GM18508 (cell line): Measurements from ENCODE around the gene SH3BGRL3.
"Not testable (repeated sequence)": the region's sequence is repeated elsewhere in the genome, so short reads cannot be mapped to it uniquely, and the experiment has no call there.

Source experiments
- ATAC-seq: cut with Tn5 transposase; IDR thresholded peaks from one replicate; pipeline ENCODE4 v1.9.1; 2021; ENCODE audit warnings: moderate number of reproducible peaks; ENCODE audit not compliant: insufficient read depth, unreplicated experiment

The SH3BGRL3 gene

GRCh38 chr1:26314501-26314900, 34.6 kb downstream of the SH3BGRL3 start:
- no peak for ATAC-seq

- ATAC-seq, result no peak
Observed at GRCh38 chr1:26315874-26316850, 36.3 kb downstream of the SH3BGRL3 start.

GRCh38 chr1:26317146-26317545, 37.3 kb downstream of the SH3BGRL3 start:
- ATAC-seq, result no peak

- no peak for ATAC-seq
Observed at GRCh38 chr1:26317612-26318337, 37.9 kb downstream of the SH3BGRL3 start, which contains the start of gene CD52. CD52 (plus strand) TSS chr1:26317958; CDS start chr1:26318018, 60 bp downstream.

GRCh38 chr1:26318338-26319064, 38.6 kb downstream of the SH3BGRL3 start:
- no peak for ATAC-seq

- no peak for ATAC-seq
Observed at GRCh38 chr1:26320896-26321295, 41.0 kb downstream of the SH3BGRL3 start.

- ATAC-seq, result no peak
Observed at GRCh38 chr1:26321315-26322041, 41.6 kb downstream of the SH3BGRL3 start.

GRCh38 chr1:26322042-26322331, 42.1 kb downstream of the SH3BGRL3 start:
- no peak for ATAC-seq

- ATAC-seq, result no peak
Observed at GRCh38 chr1:26323382-26323781, 43.5 kb downstream of the SH3BGRL3 start.

GRCh38 chr1:26324550-26324949, 44.7 kb downstream of the SH3BGRL3 start:
- no peak for ATAC-seq

- no peak for ATAC-seq
Observed at GRCh38 chr1:26327956-26328362, 48.1 kb downstream of the SH3BGRL3 start.

- no peak for ATAC-seq
Observed at GRCh38 chr1:26328597-26328996, 48.7 kb downstream of the SH3BGRL3 start.

GRCh38 chr1:26329380-26329779, 49.5 kb downstream of the SH3BGRL3 start:
- ATAC-seq, result not testable (repeated sequence)

GRCh38 chr1:26330276-26330675, 50.4 kb downstream of the SH3BGRL3 start:
- no peak for ATAC-seq
